GM20000 (cell line): Measurements from ENCODE around the gene GSTM1.

Experiments used
- DNase-seq: peaks from one replicate; pipeline ENCODE4 v3.0.0; 2012; ENCODE audit warnings: low spot score
- TF ChIP-seq, protein P1 (sequence below): IDR thresholded peaks from 2 replicates; pipeline ENCODE4 v1.5.1; 2012; ENCODE audit warnings: mild to moderate bottlenecking, control low read depth; ENCODE audit errors: extremely low read depth, missing control alignments

GSTM1 gene

DNA sequence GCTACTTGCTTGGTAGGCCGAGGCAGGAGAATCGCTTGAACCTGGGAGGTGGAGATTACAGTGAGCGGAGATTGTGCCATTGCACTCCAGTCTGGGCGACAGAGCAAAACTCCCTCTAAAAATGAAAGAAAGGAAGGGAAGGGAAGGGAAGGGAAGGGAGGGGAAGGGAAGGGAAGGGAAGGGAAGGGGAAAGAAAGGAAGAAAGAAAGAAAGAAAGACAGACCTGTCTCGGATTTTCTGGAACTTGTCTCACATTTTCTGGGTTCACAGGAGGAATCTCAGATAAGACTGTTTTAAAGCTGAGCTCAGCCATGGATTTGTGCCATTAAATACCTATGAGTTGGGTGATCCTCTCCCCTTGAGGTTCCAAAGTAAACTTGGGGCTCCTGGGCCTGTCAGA lies 37.3 kb downstream of the GSTM1 start:
- TF ChIP-seq, protein P1, sequence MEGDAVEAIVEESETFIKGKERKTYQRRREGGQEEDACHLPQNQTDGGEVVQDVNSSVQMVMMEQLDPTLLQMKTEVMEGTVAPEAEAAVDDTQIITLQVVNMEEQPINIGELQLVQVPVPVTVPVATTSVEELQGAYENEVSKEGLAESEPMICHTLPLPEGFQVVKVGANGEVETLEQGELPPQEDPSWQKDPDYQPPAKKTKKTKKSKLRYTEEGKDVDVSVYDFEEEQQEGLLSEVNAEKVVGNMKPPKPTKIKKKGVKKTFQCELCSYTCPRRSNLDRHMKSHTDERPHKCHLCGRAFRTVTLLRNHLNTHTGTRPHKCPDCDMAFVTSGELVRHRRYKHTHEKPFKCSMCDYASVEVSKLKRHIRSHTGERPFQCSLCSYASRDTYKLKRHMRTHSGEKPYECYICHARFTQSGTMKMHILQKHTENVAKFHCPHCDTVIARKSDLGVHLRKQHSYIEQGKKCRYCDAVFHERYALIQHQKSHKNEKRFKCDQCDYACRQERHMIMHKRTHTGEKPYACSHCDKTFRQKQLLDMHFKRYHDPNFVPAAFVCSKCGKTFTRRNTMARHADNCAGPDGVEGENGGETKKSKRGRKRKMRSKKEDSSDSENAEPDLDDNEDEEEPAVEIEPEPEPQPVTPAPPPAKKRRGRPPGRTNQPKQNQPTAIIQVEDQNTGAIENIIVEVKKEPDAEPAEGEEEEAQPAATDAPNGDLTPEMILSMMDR = no peak

DNA sequence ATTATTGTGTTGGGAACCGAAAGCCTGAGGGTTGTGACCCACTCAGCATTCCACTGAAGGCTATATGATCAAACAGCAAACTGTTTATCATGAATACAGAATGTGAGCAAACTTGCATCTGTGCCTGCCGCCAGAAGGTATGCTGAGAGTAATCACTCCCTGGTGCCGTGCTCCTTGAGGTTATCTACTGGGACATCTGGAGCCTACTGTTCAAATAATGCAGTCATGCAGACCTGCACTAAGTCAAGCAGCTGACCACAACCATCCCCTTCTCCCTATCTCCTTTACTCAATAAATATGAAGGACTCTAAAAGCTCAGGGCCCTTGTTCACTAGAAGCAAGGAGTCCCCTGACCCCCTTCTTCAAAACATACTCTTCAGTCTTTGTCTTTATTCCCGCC lies 37.9 kb downstream of the GSTM1 start:
- no peak for DNase-seq
- TF ChIP-seq, protein P1 = no peak

More for the DNA sequence above, 37.3 kb downstream of the GSTM1 start:
- DNase-seq = no peak

DNA sequence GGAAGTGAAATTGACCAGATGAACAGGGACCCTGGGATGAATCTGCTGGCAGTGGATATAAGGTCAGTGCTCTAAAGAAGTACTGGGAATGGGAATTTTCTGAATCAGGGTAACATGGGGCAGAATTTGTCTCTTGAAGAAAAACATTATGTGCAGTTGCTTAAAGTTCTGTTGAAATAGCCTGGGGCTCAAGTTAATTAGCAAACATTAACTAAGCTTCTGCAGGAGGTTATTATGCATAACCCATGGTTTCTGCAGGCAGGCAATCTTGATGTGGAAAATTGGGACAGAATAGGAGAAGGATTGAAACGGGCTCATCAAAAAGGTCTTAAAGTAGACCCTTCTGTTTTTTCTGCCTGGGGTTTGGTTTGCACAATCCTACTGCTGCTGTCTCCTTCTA lies 38.4 kb downstream of the GSTM1 start:
- TF ChIP-seq, protein P1 = no peak
- DNase-seq = no peak

DNA sequence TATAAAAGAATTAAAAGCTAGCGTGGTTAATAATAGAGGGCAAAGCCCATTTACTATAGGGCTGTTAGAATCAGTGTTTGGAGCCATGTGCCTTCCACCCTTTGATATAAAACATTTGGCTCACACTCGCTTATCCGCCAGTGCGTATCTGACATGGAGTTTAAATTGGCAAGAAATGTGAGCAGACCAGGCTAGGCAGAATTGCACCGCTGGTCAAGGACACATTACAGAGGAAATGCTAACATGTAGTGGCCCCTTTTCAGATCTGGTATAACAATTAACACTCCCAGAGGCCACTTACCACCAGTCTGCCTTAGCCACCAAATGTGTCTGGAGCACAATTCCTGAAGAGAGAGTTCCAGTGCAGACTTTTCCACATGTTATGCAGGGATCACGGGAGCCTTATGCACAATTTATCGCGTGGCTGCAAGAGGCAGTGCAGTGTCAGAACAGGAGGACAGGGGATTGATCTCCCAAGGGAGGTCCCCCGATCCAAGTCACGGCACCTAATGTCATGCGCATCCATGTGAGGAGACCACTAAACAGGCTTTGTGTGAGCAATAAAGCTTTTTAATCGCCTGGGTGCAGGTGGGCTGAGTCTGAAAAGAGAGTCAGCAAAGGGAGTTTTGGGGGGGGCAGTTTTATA lies 39.2 kb downstream of the GSTM1 start:
- no peak for DNase-seq
- TF ChIP-seq, protein P1 = no peak

GRCh38 chr1:109728870-109729269 lies 41.3 kb downstream of the GSTM1 start:
- no peak for DNase-seq
- TF ChIP-seq, protein P1 = no peak

DNA sequence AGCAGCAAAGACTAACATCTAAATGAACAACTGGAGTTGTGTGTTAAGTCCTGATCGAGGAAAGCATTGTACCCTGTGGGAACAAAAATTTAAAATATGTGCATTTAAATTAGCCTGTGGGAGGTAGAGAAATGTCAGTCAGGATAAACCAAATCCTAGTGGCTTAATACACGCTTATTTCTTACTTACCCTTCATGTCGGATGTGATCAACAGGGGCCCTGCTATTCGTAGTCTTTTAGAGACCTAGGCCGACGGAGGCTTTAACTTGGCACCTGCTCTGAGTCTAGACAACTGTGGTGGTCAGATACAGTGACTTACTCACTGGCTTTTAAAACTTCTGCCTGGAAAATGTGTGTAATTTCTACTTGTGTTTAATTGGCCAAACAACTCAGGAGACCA lies 43.0 kb downstream of the GSTM1 start:
- DNase-seq = no peak

DNA sequence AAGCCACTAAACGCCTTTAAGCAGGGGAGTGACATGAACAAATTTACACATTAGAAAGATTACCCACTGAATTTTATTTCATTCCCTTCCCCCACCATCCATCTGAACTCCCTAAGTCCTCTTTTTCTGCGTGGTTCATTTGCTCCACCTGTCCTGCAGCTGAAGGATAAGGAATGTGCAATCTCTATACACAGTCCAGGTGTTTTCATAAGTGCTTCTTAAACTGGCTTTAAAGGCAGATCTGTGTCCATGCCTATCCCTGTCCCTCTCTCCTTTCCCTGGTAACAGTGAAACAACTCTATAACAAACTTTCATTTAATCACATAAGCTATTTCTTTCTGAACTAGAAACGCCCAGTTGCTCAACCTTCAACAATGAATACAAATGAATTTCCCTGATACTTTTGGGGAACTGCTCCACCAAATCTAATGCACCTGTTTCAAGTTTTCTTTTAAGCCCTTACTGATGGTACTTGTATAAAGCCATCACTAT lies 44.8 kb downstream of the GSTM1 start:
- no peak for DNase-seq
- TF ChIP-seq, protein P1 = no peak

More for the DNA sequence above, 43.0 kb downstream of the GSTM1 start:
- TF ChIP-seq, protein P1 = no peak
